Cardiac septum (tissue), 1 donor: ENCODE data around the gene MGAT4A. TPM values are rescaled to one million over a fixed set of nuclear protein-coding genes. Genes with fewer than 3 reads are reported as not detected.
A peak's percentile ranks its signal among the peaks of the same experiment; 100 is the strongest.
"Not testable (repeated sequence)": the region's sequence is repeated elsewhere in the genome, so short reads cannot be mapped to it uniquely, and the experiment has no call there.

Source experiments
- DNase-seq: peaks from one replicate; pipeline ENCODE4 v3.0.0-alpha.2; 2020; ENCODE audit warnings: low spot score
- intact Hi-C: fragments of 100-400 bp; cut with DNase I; formaldehyde crosslinking; loops from one replicate; pipeline ENCODE4 v1.14.0; 2022
- total RNA-seq: library from RNA; stranded (reverse); fragmentation: NEBNext Ultra II Directional; extraction: Animal tissue kit (Norgen Biotek cat#: 25700); gene quantifications from one replicate; pipeline ENCODE4 v1.2.1, GENCODE V29; 2021
- donor health status: DM: no; HTN: no; CAD: no.

MGAT4A gene
- total RNA-seq, 1 donor from 2014 or later, result 16.3 TPM

DNA sequence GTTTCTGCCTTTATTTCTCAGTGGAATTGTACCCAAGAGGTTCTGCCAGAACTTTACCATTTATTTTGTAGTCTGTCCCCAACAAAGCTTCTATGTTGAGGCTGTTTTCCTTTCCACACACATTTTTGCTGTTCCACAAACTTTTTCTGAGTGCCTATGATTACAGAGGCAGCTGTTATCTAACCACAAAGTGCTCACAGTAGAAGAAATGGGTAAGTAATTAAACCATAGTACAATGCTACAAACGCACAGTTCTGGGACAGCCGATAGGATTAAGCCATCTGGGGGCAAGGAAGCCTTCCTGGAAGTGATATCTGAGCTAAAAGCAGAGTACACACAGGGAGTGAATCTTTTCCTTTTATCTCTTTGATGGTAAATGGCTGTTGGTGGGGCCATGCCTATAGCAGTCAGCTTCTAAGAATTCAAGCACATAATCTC lies 3.9 kb upstream of the MGAT4A start:
- intact Hi-C loops, result no loop called here
- no peak for DNase-seq

DNA sequence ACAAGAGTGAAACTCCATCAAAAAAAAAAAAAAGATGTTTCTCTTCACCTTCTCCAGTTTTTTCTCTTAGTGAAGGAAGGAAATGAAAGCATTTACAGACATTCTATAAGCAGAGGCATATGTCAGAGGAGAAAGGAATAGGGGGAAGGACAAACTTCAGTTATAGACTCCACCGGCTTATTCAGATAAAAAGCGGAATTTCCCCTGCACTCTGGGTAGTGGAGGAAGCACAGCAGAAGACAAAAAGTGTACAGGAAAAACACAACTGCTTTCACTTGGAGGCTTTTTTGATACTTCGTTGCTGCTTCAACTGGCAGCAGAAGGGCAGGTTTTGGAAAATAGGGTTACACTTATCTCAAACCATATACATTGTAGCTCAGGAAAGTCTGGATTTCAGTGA lies 3.2 kb upstream of the MGAT4A start:
- DNase-seq, result no peak
- intact Hi-C loops, result no loop called here

DNA sequence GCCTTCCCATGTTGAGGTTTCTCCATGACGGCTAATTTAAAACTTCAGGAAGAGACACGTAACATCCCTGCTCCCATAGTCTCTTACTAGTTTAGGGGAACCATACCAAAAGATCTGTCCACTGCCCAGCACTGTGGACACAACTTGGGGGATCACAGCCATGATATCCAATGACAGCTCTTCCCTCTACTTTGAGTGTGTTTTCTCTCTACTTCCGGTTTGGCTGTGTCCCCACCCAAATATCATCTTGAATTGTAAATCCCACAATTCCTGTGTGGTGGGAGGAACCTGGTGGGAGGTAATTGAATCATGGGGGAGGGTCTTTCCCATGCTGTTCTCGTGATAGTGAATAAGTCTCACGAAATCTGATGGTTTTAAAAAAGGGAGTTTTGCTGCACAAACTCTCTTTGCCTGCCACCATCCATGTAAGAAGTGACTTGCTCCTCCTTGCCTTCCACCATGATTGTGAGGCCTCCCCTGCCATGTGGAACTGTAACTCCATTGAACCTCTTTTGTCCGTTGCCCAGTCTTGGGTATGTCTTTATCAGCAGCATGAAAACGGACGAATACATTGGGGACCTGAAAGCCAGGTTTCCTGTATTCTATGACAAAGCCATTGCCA lies 1.6 kb upstream of the MGAT4A start:
- DNase-seq, result no peak
- intact Hi-C loops, result no loop called here

DNA sequence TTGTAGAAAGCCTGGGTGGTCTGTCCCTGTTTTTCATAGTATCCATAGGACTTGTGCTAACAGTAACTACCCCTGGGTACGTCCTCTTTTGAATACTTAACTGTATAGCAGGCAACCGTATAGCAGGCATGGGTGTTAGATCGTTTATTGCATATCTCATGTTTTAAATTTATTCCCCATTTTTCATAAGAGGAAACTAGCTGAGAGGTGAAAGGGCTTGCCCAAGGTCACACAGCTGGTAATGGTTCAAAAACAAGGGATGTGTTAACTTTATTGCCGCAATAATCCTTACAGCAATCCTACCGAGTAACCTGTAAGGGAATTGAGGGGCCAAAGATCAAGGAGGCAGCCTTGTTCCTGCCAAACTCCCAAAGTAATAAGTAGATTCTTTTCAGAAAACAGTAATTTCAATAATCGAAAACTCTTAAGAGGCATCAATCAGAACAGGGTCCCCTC lies 990 bp upstream of the MGAT4A start:
- intact Hi-C loops, result loop anchor here (2.0 kb wide), 2 partner anchors 93 to 105 kb away; no protein-coding TSS in a partner anchor
- DNase-seq, result no peak

DNA sequence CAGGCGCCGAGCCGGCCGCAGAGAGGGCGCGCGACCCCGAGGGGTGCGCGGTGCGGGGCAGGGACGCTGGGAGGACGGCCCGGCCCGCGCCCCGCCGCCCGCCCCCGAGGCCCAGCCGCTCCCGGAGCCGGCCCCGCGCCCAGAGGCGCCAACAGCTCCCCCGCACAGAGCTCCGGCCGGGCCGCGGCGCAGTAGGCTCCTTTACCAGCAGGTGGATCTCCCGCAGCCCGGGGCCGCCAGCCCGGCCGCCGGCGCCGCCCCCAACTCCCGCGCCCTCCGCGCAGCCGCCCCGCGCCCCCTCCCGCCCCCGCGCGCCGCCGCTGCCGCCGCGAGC lies 258 bp downstream of the MGAT4A start:
- DNase-seq, result peak; percentile 80
- intact Hi-C loops, result loop anchor here (2.0 kb wide), 2 partner anchors 94 to 106 kb away; no protein-coding TSS in a partner anchor

DNA sequence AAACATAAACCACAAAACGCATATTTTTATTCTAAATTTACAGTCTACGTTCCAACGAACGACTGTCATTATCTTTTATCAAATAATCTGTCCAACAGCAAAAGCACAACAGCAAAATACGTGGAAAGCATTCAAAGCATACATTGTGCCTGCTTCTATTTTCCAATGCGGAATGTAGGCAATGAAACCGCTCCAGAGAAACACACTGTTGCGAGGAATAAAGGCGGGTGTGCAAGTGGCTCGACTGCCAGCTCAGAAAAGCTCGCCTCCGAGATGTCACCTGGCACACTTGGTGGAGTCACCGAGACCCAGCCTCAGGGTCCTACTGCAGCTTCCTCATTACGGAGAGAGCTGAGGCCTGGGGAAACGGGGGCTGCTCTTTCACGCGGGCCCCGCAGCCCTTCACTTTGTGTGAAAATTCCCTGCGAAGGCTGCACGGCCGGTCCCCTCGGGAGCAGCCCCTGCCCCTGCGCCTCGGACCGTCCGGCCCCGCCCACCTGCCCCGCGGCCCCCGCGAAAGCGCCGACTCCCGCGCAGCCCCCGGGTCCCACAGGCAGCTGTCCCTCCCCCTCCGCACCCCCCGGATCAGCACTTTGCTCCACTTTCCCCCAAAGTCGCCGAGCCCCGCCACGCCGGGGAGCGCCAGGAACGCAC lies 752 bp downstream of the MGAT4A start:
- peak; percentile 81 for DNase-seq
- intact Hi-C loops, result loop anchor here (2.0 kb wide), 2 partner anchors 95 to 107 kb away; no protein-coding TSS in a partner anchor

DNA sequence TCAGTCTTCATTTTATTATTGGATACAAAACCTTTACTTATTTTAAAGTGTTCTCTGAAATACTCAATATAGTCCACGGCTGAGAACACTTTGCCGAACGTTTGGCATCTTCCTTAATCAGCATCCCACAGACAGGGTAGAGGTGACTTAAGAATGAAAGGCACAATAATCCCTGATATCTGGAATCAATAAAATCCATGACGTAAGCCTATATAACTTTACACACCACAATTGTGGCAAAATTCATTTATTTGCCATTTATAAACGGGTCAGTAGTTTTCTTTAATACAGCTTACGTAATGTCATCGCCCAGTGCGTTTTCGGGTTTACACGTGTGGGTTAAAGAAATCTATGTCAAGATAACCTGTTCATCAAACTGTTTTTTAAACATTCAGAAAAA lies 1.3 kb downstream of the MGAT4A start:
- intact Hi-C loops, result loop anchor here (2.0 to 5.0 kb wide), 3 partner anchors 77 to 107 kb away; no protein-coding TSS in a partner anchor

DNA sequence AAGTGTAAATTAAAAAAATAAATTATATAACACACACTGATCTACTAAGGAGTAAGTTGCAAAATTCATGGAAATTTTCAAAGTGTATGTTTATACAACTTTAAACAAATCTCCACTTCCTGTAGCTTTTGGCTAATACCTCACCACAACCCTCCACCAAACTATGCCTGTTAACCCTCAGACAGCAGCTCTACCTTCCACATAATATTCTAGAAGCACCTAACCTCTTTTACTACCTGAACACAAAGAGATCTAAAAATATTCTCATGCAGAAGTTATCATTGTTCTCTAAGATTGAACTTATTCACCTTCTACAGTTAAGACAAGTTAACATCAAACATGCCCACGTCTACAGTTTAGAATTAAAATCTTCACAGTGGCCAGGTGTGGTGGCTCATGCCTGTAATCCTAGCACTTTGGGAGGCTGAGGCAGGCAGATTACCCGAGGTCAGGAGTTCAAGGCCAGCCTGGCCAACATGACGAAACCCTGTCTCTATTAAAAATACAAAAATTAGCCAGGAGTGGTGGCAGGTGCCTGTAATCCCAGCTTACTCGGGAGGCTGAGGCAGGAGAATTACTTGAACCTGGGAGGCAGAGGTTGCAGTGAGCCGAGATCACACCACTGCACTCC lies 2.7 kb downstream of the MGAT4A start:
- not testable (repeated sequence) for DNase-seq
- intact Hi-C loops, result loop anchor here (5.0 kb wide), 1 partner anchor 76 kb away; no protein-coding TSS in a partner anchor

More for the DNA sequence above, 1.3 kb downstream of the MGAT4A start:
- DNase-seq, result no peak

DNA sequence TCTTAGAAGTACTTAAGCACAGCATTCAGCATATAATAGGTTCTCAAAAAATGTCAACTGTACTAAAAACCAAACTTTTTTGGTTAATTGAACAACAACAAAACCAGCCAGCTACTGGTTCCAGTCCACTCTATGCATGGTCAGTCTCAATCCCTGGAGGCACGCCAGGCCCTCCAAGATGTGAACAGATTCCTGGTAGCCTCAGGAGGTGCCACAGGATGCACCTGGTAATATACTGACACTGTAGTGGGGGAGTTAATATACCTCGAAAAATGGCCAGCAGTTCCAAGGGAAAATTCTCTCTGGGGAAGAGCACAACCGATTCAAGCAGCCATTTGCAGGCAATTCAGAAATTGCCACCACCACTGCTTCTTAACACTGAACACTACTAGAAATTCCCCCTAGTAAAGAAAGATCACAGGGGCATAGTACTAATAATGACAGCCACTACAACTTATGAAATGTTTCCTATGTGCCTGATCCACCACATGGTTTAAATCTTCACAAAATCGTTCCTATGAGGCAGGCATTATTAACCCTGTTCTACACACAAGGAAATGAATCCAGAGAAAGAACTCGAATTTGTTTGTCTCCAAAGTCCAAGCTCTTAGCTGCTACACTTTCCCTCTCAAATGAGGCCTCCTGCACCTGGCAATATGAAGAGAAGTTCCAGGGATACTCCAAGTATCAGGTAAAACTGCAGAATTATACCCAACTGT lies 3.4 kb downstream of the MGAT4A start:
- intact Hi-C loops, result loop anchor here (5.0 kb wide), 1 partner anchor 75 kb away; no protein-coding TSS in a partner anchor
- DNase-seq, result no peak

DNA sequence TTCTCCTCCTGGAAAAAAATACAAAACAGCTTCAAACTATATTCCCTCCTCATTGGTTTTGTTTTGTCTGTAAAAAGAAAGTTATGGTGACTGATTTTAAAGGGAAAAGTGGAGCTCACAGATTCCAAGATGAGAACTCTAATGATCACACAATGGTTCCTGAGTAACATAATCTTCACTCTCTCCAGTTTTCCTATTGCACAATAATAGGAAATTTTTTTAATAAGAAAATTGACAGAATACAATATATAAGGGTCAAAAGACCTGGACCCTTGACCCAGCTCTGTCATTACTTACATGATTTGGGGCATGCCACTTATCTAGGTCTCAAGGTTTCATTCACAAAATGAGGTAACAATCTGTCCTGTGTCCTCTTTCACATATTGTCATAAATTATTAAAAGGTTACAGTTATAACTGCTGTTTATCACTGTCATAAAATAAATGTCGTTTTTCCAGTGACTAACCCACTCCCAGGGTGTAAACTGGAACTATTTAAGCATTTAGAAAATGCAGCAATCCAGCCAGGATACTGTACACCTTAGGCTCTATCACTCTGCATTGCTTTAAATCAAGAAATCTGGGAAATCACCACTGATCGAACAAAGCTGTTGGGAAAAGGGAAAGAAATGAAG lies 4.1 kb downstream of the MGAT4A start:
- no peak for DNase-seq
- intact Hi-C loops, result loop anchor here (5.0 kb wide), 1 partner anchor 75 kb away; no protein-coding TSS in a partner anchor

DNA sequence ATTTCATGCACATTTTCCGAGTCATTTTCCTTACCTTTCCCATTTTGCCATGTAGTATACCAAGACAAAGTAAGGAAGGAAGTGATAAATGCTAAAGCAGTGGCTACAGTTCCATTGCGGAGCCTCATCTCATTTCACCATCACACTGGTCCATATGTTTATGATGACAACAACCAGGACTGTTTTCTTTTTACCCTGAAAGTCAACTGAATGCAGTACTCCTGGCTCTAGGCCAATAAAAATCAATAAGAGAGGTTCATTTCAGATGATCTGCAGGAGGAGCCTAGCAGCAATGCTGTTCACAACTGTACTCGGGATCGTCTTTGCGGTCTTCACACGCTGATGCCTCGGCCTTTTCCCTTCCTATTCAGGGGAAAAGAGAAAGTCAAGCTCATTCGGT lies 4.7 kb downstream of the MGAT4A start:
- intact Hi-C loops, result loop anchor here (5.0 kb wide), 1 partner anchor 74 kb away; no protein-coding TSS in a partner anchor
- DNase-seq, result no peak

DNA sequence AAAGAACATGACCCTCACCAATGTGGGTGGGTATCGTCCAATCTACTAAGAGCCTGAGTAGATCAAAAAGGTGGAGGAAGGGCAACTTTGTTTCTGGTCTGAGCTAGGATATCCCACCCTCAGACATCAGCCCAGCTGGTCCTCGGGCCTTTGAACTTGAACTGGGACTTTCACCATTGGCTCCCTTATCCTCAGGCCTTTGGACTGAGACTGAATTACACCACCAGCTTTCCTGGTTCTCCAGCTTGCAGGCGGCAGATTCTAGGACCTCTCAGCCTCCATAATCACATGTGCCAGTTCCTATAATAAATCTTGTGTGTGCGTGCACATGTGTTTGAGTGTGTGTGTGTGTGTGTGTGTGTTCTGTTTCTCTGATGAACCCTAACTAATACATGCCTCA lies 10.6 kb downstream of the MGAT4A start:
- no peak for DNase-seq
- intact Hi-C loops, result no loop called here

DNA sequence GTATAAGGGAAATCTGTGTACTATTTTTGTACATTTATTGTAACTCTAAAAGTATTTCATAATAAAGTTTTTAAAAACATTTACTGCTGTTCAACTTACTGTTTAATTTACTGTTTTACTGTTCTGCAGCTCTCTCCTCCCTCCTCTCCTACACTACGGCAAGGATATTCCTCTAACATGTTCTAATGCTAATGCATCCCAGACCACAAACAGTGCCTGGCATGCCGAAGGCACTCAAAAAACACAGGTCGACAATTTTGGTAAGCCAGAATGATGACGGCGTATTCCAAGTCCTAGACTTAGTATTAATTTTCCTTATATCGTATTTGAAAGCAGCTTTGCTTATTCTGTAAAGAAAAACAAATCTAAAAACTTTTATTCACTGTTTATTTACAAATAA lies 13.3 kb downstream of the MGAT4A start:
- no peak for DNase-seq
- intact Hi-C loops, result no loop called here

DNA sequence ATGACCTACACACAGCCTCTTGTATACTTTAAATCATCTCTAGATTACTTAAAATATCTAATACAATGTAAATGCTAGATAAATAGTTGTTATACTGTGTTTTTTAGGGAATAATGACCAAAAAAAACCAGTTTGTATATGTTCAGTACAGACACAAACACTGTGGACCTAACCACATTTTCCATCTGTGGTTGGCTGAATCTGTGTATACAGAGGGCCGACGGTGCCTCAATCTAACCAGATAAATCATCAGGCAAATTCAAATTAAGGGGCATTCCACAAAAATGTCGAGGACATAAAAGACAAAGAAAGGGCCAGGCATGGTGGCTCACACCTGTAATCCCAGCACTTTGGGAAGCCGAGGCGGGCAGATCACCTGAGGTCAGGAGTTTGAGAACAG lies 14.1 kb downstream of the MGAT4A start:
- DNase-seq, result no peak
- intact Hi-C loops, result no loop called here

DNA sequence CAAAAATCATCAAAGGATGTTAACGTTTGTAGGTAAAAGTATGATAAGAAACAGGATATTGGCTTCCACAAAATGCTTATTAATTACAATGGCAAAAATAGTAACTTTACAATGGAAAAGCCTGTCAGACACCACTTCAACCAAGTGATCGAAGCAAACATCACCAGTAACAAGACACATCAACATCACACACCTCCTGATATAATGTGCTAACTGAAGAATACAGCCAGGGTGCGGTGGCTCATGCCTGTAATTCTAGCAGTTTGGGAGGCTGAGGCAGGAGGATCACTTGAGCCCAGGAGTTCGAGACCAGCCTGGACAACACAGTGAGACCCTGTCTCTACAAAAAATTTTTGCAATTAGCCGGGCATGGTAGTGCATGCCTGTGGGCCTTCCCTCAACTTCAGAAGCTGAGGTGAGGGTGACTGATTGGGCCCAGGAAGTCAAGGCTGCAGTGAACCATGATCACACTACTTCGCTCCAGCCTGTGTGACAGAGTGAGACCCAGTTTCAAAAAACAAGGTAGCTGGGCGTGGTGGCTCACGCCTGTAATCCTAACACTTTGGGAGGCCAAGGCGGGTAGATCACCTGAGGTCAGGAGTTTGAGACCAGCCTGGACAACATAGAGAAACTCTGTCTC lies 15.0 kb downstream of the MGAT4A start:
- intact Hi-C loops, result no loop called here
- no peak for DNase-seq

DNA sequence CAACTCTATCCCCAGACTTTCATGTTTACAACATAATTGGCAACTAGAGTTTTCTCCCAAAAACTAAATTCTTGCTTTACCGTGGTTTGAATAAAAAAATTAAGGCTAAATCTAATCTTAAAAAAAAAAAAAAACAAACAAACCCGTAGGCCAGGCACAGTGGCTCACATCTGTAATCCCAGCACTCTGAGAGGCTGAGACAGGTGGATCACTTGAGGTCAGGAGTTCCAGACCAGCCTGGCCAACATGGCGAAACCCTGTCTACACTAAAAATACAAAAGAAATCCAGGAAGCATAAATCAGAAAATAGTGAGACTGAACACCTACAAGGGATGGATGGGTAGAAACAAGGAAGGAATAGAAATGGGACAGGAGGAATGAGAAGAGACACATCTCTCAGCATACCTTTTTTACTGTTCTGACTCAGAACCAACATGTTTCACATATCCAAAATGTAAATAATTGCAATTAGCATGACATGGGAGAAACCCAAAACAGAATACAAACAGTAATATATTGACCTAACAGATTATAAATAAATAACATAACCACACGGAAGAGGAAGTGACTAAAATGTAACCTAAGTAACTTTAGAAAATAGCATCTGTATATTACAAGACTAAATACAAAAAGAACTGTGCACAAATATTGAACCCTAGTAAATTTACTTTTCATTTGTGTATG lies 17.5 kb downstream of the MGAT4A start:
- intact Hi-C loops, result no loop called here

DNA sequence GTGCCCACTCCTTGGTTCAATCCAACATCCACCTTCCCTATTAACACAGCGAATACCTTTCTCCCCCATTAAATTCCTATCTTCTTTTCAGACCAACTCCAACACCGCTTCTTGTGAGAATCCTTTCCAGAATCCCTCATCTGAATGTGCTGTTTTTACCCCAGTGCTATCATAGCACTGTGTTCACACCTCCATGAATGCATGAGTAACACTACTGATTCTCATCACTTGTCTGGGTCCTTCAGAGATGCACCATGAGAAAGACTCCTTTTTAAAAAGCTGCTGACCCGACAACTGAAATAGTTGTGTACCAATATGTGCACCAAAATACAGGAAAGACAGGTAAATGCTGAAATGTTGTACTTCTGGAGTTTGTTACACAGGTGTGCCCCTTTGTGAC lies 18.8 kb downstream of the MGAT4A start:
- DNase-seq, result no peak
- intact Hi-C loops, result no loop called here

More for the DNA sequence above, 17.5 kb downstream of the MGAT4A start:
- DNase-seq, result no peak

DNA sequence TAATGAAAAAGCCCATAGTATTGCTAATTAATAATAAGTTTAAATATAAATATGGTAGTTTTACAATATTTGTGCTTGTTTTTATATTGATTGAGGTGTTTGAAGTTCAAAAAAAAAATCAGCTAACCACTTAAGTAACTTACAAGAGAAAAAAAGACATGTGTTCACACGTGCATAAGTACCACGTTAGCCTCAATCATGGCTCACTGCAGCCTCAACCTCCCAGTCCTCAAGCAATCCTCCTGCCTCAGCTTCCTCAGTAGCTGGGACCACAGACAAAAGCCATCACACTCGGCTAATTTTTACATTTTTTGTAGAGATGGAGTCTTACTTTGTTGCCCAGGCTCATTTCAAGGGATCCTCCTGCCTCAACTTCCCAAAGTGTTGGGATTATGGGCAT lies 19.4 kb downstream of the MGAT4A start:
- intact Hi-C loops, result no loop called here
- no peak for DNase-seq
